NCI-H146 treated with DMSO at 0.1 percent for 48 hours (cell line): Measurements from ENCODE around the gene LGALS7.
"Not testable (repeated sequence)": the region's sequence is repeated elsewhere in the genome, so short reads cannot be mapped to it uniquely, and the experiment has no call there.

ENCODE experiments used
- DNase-seq: peaks from one replicate; lab custom pipeline; 2025; ENCODE audit not compliant: unreplicated experiment; lab: John Stamatoyannopoulos, UW

Gene LGALS7

GRCh38 chr19:38773469-38774177 is at the start of gene LGALS7:
LGALS7 (minus strand) TSS chr19:38773517; CDS start chr19:38773492, 25 bp downstream.
- DNase-seq = no peak

- not testable (repeated sequence) for DNase-seq
Observed at GRCh38 chr19:38821230-38821825, 48.0 kb upstream of the LGALS7 start.

- peak; percentile 31 for DNase-seq
Observed at GRCh38 chr19:38819231-38819920, 46.1 kb upstream of the LGALS7 start.

GRCh38 chr19:38817081-38817480 is 43.8 kb upstream of the LGALS7 start:
- DNase-seq = no peak

GRCh38 chr19:38816131-38816750 is 42.9 kb upstream of the LGALS7 start:
- DNase-seq = no peak

GRCh38 chr19:38815059-38816001 is 42.0 kb upstream of the LGALS7 start:
- no peak for DNase-seq

- DNase-seq = not testable (repeated sequence)
Observed at GRCh38 chr19:38813932-38814331, 40.6 kb upstream of the LGALS7 start.

GRCh38 chr19:38813323-38813722 is 40.0 kb upstream of the LGALS7 start:
- no peak for DNase-seq

- DNase-seq = no peak
Observed at GRCh38 chr19:38812841-38813320, 39.6 kb upstream of the LGALS7 start, which contains the start of gene LGALS4. LGALS4 (minus strand) TSS chr19:38812945; CDS start chr19:38812886, 59 bp downstream.

- no peak for DNase-seq
Observed at GRCh38 chr19:38812009-38812840, 38.9 kb upstream of the LGALS7 start.

- no peak for DNase-seq
Observed at GRCh38 chr19:38809592-38810252, 36.4 kb upstream of the LGALS7 start.

GRCh38 chr19:38808741-38809140 is 35.4 kb upstream of the LGALS7 start:
- no peak for DNase-seq

GRCh38 chr19:38807374-38808098 is 34.2 kb upstream of the LGALS7 start:
- DNase-seq = not testable (repeated sequence)

- no peak for DNase-seq
Observed at GRCh38 chr19:38806371-38806770, 33.1 kb upstream of the LGALS7 start.

GRCh38 chr19:38805180-38805579 is 31.9 kb upstream of the LGALS7 start:
- no peak for DNase-seq

- no peak for DNase-seq
Observed at GRCh38 chr19:38803543-38803942, 30.2 kb upstream of the LGALS7 start.

GRCh38 chr19:38801359-38802095 is 28.2 kb upstream of the LGALS7 start:
- no peak for DNase-seq
